Measurements from ENCODE around the gene MRPS18C. TPM values are rescaled to one million over a fixed set of nuclear protein-coding genes. Genes with fewer than 3 reads are reported as not detected.

MRPS18C gene
- 10 to 100 TPM; 13.8 to 25.9 (median 16.8) TPM for total RNA-seq

- H3K27ac ChIP-seq: peak within 1 kb of the TSS; percentile 98
- H3K27me3 ChIP-seq: no peaks in the 10 kb centered on the region
- peak; percentile 94 to 98 for DNase-seq (ENCODE audit: low spot score in 2 of 2)
- H3K4me3 ChIP-seq: peak within 1 kb of the TSS; percentile 70 to 85 (median 83)
- intact Hi-C loops (cut with DNase I; ENCODE audit: low total_unique reads): no loop called here
- H3K36me3 ChIP-seq: peaks cover 5% of the 10 kb centered on the region
- TF ChIP-seq CTCF (IDR thresholded peaks at IDR 0.05) (peak; percentile 15 to 33 (median 16)), POLR2AphosphoS5 (IDR thresholded peaks at IDR 0.05) (peak; percentile 85 to 93 (median 89)), POLR2A (IDR thresholded peaks at IDR 0.05) (peak; percentile 68)
- no peaks in the 10 kb centered on the region for H3K9me3 ChIP-seq
- peaks cover 0 to 5% of the 10 kb centered on the region in 2 donors for H3K4me1 ChIP-seq
These were observed at the start of gene MRPS18C, which contains the start of gene HELQ for GRCh38 chr4:83455281-83456183. Gene MRPS18C, plus strand, starts transcription at chr4:83456058. Its CDS starts 20 bp downstream, at chr4:83456078. Gene HELQ, minus strand, starts transcription at chr4:83455823. Its CDS starts 130 bp downstream, at chr4:83455693.

- TF ChIP-seq CTCF (IDR thresholded peaks at IDR 0.05) (no peak), POLR2AphosphoS5 (IDR thresholded peaks at IDR 0.05) (no peak), POLR2A (IDR thresholded peaks at IDR 0.05) (no peak)
- no peaks in the 10 kb centered on the region for H3K9me3 ChIP-seq
- H3K4me3 ChIP-seq: no peak overlapping the region
- no peaks in the 10 kb centered on the region for H3K4me1 ChIP-seq
- intact Hi-C loops (cut with DNase I; ENCODE audit: low total_unique reads): no loop called here
- no peaks in the 10 kb centered on the region for H3K27me3 ChIP-seq
- no peak for DNase-seq (ENCODE audit: low spot score in 2 of 2)
- H3K36me3 ChIP-seq: no peaks in the 10 kb centered on the region
- no peak overlapping the region for H3K27ac ChIP-seq
These were observed 47.0 kb upstream of the MRPS18C start for GRCh38 chr4:83408908-83409307.

GRCh38 chr4:83413676-83414075 is 42.2 kb upstream of the MRPS18C start:
- H3K27me3 ChIP-seq: no peaks in the 10 kb centered on the region

GRCh38 chr4:83417566-83417965 is 38.3 kb upstream of the MRPS18C start:
- no peak for DNase-seq (ENCODE audit: low spot score in 2 of 2)
- H3K4me1 ChIP-seq: no peaks in the 10 kb centered on the region
- H3K27me3 ChIP-seq: no peaks in the 10 kb centered on the region
- H3K27ac ChIP-seq: no peak overlapping the region
- H3K4me3 ChIP-seq: no peak overlapping the region
- H3K36me3 ChIP-seq: no peaks in the 10 kb centered on the region
- no peak for TF ChIP-seq CTCF (IDR thresholded peaks at IDR 0.05)
- intact Hi-C loops (cut with DNase I; ENCODE audit: low total_unique reads): no loop called here
- H3K9me3 ChIP-seq: no peaks in the 10 kb centered on the region

More at GRCh38 chr4:83413676-83414075, 42.2 kb upstream of the MRPS18C start:
- Histone ChIP-seq H3K9me3 (no peaks in the 10 kb centered on the region), H3K27ac (no peak overlapping the region), H3K36me3 (no peaks in the 10 kb centered on the region), H3K4me3 (no peak overlapping the region), H3K4me1 (no peaks in the 10 kb centered on the region)
- DNase-seq (ENCODE audit: low spot score in 2 of 2): no peak
- intact Hi-C loops (cut with DNase I; ENCODE audit: low total_unique reads): no loop called here
- no peak for TF ChIP-seq CTCF (IDR thresholded peaks at IDR 0.05)
- TF ChIP-seq POLR2AphosphoS5 (IDR thresholded peaks at IDR 0.05): no peak
- TF ChIP-seq POLR2A (IDR thresholded peaks at IDR 0.05): no peak

- TF ChIP-seq POLR2AphosphoS5 (IDR thresholded peaks at IDR 0.05) (no peak), POLR2A (IDR thresholded peaks at IDR 0.05) (no peak)
- H3K36me3 ChIP-seq: no peaks in the 10 kb centered on the region
- H3K9me3 ChIP-seq: no peaks in the 10 kb centered on the region
These were observed 37.6 kb upstream of the MRPS18C start for GRCh38 chr4:83418211-83418610.

More at GRCh38 chr4:83418211-83418610, 37.6 kb upstream of the MRPS18C start:
- no peak overlapping the region for H3K4me3 ChIP-seq
- no peak for DNase-seq (ENCODE audit: low spot score in 2 of 2)
- no peaks in the 10 kb centered on the region for H3K4me1 ChIP-seq
- intact Hi-C loops (cut with DNase I; ENCODE audit: low total_unique reads): no loop called here
- H3K27me3 ChIP-seq: no peaks in the 10 kb centered on the region
- H3K27ac ChIP-seq: no peak overlapping the region
